Stimulated activated CD8-positive, alpha-beta memory T cell treated with anti-CD3 and anti-CD28 coated beads, Interleukin-12 subunit alpha, Interleukin-12 subunit beta, amount 100 ng/mL, for 24 hours (primary cell): ENCODE data around the gene HJV.
A peak's percentile ranks its signal among the peaks of the same experiment; 100 is the strongest.

Source experiments
- DNase-seq: peaks from one replicate; pipeline ENCODE4 v3.0.0-alpha.2; 2020; ENCODE audit errors: extremely low read depth

HJV gene

DNA sequence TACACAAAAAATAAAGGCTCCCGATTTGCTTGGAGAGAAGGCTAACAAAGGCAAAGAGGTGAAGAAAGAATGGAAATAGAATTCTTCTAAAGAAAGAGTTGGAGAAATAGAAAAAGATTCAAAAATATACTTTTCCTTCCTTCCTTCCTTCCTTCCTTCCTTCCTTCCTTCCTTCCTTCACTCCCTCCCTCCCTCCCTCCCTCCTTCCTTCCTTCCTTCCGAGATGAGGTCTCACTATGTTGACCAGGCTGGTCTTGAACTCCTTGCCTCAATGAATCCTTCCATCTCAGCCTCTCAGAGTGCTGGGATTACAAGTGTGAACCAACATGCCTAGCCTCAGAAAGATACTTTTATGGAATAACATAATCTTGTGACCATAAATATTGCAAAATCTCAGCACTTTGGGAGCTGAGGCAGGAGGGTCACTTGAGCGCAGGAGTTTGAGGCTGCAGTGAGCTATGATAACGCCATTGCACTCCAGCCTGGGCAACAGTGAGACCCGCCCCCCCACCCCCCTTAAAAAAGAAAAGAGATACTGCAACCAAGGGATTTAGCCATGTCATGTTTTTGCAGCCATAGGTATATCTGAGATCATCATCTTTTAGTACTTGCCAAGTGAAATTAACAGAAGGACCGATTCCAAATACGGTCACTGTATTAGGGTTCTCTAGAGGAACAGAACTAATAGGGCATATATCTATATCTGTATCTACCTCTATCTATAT is 1.0 kb upstream of the HJV start:
- no peak for DNase-seq

DNA sequence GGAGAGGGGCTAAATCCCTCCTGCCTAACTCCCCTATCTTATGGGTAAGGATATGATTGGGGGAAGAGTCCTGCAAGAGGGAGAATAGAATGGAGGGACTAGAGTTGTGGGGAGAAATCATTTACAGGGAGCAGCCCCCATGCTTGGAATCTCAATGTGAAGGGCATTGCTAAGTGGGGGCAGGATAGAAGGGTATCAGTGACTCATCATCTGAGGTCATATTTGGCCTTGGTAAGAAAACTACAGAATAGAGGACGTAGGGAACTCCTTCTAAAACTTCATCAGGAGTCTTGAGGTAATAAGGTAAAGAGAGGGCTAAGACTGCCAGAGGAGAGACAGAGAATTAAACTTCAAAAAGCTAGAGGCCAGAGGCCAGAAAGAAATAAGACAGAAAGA is 487 bp downstream of the HJV start:
- DNase-seq: no peak

DNA sequence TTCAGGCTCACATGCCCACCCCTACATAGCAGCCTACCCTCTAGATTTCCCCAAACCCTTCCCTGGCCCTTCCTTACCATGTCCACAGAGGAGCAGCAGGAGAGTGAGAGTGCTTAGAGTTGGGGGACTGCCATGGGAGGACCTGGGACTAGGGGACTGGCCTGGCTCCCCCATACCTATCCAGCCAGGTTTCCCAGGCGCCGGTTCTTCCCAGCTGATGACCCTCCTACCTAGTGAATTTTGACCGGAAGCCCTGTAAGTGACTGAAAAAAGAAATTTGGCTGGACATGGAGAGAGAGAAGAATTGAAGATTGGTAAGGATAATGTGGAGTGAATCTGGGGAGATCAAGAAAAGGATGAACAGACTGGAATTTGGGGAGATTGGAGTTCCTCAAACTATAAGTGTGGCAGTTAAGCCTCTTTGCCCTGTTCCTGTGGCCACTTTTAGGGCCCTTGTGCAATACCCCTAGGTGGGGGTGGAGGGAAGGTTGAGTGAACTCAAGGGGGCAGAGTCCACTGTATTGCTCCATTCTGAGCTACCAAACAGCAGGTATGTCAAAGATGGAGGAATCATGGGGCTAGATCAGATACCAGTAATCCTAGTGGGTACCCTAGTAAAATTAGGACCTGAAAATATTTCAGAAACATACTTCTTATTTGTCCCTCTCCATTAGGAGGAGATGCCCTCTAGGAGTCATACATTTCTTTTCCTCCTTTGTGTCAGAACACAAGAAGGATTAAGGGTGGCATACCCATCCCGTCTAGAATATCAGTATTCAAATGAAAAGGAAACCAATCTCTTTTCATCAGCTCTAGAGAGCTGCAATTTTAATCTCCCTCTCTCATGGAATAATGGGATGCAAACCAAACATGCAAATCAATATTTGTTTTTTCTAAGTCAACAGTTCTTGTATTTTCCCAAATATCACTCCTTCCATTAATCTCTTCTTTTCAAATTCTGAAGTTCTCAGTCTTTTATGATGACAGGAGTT is 1.2 kb downstream of the HJV start:
- no peak for DNase-seq

GRCh38 chr1:146019231-146020057 is 2.1 kb downstream of the HJV start:
- DNase-seq: no peak

DNA sequence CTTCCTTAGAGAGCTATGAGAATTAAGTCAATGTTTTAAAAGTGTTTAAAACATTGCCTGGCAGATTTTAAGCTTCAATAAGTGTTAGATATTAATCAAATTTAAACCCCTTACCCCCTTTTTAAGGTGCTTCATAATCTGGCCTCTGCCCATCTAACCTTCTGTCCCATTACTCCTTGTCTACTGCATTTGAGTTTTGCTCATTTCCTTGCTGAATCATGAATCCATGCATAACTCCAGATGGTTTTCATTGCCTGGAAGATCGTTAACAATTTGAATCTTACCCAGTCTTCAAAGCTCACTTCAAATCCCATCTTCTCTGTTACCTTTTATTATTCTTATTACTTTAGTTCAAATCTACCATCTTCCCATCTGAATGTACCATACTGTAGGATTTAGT is 4.6 kb downstream of the HJV start:
- DNase-seq: no peak

- DNase-seq: no peak
These were observed 8.0 kb downstream of the HJV start for GRCh38 chr1:146013559-146013922.

- DNase-seq: no peak
These were observed 8.6 kb downstream of the HJV start for GRCh38 chr1:146012703-146013558.

GRCh38 chr1:146010126-146010738 is 11.3 kb downstream of the HJV start:
- no peak for DNase-seq

- DNase-seq: no peak
These were observed 13.9 kb downstream of the HJV start for GRCh38 chr1:146007489-146008133.

- DNase-seq: no peak
These were observed 19.8 kb downstream of the HJV start for GRCh38 chr1:146001709-146002108.

- DNase-seq: no peak
These were observed 22.1 kb downstream of the HJV start for GRCh38 chr1:145999321-146000024.

DNA sequence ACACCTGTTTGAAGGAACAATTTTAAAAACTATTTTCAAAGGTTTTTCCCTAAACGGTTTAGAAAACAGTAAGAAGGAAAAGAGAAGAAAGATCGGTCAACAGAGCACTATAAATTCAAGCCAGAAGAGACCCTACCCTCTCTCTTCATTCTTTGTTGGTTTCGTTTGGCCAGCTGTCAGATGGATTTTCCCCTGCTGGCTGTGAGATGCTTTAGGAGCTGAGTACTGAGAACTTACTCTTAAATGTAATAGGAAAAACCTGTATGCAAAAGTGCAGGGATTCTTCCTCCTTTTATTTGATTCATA is 23.9 kb downstream of the HJV start:
- no peak for DNase-seq

GRCh38 chr1:145997016-145997717 is 24.4 kb downstream of the HJV start:
- no peak for DNase-seq

DNA sequence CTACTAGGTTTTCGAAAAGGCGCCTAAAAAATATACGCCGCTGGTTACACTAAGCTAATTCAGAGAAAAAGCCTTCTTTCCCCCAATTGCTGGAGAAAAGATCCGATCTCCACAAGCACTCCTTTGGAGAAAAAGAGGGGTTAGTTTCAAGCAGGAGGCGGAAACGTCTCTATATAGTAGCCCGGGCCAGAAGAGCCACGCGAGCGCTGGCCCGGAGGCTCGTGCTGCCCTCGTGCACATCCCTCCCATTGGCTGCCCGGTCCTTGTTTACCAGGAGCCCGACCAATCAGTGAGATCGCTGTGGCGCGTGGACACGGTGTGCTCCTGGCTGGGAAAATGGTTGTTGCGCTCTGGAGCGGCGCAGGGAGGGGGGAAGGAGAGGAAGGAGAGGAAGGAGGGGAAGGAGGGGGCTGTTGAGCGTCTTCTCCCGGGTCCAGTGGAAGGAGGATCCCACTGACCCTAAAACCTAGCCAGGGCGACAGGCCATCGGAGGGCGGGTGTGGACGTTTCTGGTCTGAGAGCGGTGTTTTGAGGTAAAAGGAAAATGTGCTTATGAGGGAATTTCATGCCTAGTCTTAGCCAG is 25.0 kb downstream of the HJV start, which contains the start of gene TXNIP:
Gene TXNIP (minus strand): TSS at position 147 of the 583 bp plus-strand sequence. CDS start 313 bp downstream, outside the sequence.
- peak; percentile 88 for DNase-seq

DNA sequence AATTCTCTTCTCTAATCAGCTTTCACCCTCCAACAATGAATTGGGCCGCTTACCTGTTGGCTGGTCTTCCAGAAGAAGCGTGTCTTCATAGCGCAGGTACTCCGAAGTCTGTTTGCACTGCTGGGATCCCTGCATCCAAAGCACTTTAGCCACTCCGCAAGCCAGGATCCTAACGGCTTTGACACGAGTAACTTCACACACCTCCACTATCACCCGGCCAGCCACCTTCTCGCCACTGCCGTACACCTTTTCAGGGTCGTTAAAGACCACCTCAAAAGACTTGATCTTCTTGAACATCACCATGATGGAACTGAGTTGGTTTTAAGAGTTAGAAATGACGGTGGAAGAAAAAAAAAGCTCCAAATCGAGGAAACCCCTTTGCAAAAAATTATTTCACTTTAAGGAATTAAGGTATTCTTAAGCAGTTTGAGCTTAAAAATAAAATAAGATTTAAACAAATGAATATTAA is 25.5 kb downstream of the HJV start:
- DNase-seq: no peak

- DNase-seq: no peak
These were observed 26.2 kb downstream of the HJV start for GRCh38 chr1:145995148-145995881.

- DNase-seq: no peak
These were observed 27.0 kb downstream of the HJV start for GRCh38 chr1:145994391-145995120.
